ENCODE results near the gene C1QTNF5.
A peak's percentile ranks its signal among the peaks of the same experiment; 100 is the strongest.

Gene C1QTNF5

DNA sequence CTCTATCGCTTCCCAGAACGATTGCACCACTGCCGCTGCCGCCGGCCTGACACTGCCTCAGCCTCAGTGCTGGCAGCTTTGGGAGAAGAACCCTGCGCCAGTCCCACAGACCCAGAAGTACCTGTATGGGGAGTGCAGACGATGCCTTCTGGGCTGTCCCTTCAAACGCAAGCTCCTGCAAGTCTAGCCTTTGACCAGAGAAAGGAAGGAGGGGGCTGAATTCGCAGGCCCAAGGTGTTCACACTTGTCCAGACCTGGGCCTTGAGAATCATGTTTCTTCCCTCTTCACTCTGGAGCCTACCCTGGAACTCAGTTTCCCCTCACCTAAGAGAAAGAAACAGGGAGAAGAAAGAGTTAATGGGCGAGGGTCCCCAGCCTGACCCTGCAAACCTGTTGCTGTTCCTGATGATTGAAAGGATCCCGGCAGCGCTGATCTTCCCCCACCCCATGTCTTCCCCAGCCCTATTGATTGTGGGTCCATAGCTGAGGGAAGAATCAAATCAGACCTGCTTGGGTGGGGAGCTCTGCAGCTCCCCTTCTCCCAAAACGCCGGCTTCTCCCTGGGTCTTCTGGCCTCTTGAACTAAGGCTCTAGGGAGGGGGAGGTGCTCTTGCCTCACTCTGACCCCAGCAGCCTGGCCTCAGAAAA lies 23.0 kb downstream of the C1QTNF5 start:
- no peak for DNase-seq (ENCODE audit: low spot score)

DNA sequence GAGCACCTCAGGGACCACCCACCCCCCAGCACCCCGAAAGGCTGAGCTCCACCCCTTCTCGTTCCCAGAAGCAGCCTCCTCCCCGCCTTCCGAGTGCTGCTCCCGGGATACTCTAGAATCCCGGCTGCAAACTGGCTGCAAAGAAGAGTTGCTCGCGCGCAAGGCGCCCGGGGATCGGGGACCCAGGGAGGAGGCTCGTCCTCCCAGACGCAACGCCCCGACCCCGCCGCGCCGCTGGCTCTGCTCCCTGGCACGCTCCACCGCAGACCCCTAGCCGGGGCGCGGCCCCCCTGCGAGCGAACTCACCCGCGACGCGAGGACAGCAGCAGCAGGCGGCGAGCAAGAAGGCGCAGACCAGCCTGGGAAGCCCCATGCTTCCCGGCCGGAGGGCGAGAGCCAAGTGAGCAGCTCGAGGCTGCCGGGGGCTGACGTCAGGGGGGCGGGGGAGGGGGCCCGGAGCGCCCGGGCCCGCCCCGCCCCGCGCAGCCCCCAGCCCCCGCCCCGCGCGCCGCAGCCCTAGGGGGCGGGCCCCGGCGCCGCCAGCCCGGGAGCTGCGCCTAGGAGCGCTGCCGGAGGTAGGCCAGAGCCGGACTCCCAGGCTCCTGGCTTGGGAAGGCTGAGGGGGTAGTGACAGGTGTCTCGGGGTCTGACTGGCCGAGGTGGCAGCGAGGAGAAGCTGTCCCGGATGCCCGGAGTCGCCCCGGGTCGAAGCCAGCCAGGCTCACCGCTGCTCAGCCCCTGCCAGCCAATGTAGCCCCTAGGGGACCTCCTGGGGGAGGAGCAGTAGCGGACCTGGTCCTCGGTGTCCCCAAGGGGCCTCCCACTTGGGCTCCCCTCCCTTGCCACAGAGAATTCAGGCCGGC lies 23.7 kb downstream of the C1QTNF5 start, which contains the start of gene MCAM:
Gene MCAM, minus strand, starts transcription at position 402 of the 863 bp plus-strand sequence. Its CDS starts 29 bp downstream, at position 373.
- DNase-seq (ENCODE audit: low spot score), result no peak

DNA sequence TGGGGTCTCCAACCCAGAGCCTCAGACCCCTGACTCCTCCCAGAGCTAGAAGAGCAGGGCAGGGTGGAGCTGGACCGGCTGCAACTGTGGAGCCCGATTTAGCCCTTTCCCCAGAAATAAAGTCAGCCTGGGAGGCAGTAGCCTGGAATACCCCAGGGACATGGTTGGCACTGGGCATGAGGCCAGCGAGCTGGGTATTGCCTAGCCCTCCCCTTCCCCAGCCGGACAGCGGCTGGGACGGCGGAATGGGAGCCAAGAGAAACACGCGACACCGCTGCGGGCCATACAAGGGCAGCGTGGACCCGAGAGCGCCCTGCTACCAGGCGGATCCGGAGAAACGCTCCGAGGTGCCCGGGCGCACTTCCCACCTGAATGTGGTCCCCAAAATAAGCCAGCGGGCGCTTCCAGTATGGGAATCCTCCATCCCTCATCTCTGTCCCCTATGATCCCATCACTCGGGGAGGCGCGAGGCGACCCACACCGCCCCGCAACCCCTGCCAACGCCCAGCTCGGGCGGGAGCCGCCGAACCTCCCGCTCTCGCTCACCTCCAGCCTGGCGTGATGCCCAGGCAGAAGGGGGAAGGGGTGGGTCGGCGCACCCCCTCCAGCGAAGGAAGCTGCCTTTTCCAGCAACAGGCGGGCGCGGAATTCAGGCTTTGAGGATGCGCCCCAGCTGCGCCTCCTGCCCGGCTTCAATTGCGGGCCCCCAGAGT lies 24.5 kb downstream of the C1QTNF5 start:
- no peak for DNase-seq (ENCODE audit: low spot score)

DNA sequence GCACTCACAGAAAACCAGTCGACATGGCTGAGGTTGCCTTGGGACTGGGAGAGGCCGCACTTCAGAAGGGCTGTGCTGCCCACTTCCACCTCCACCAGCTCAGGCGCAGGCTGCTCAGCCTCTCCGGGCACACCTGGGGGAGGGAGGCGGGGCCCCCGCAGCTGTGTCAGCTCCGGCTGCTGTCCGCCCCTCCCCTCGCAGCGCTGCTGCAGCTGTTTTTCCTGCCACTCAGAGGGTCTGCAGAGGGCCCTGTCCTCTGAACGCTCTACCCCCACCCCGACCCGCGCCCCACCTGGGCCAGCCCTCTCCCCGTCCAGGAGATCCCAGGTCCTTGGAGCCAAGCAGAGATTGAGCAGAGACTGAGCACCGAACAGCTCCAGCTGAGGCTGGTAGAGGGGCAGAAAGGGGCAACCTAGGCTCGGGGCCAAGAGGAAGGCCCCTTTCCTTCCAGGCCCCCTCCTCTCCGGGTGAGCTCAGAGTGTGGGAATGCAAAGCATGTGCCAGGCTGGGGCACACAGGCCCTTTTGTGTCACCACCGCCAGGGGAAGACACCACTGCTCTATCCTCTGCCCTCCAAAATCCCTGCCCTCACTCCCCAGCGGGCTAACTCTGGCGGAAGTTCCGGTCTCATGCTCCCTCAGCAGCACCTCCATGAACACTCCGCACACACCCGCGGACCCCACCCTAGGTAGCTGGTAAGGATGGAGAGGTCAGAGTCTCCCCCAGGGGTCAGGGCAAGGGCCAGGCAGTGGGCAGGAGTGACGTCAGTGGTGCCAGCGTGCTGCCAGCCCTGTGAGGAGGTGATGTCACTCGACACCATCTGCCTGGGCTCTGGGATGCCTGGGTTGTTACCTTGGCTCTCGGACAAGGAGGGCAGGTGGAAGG lies 25.3 kb downstream of the C1QTNF5 start:
- DNase-seq (ENCODE audit: low spot score), result peak; percentile 31

DNA sequence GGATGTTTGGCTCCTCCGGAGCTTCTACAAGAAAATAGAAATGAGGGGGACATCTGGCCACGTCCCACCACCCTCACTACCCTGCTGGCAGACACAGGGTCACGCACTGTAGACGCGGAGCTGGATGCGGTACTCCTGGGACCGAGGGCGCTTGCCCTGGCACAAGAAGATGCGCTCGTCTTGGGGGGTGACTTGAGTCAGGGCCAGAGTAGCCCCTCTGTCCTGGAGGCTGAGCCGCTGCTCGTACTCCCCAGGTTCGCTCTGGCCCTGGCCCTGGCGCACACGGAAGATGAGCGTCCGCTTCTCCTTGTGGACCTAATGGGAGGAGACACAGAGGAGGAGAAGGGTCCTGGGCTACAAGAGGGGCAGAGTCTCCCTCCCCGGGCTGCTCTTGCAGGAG lies 26.0 kb downstream of the C1QTNF5 start:
- no peak for DNase-seq (ENCODE audit: low spot score)

DNA sequence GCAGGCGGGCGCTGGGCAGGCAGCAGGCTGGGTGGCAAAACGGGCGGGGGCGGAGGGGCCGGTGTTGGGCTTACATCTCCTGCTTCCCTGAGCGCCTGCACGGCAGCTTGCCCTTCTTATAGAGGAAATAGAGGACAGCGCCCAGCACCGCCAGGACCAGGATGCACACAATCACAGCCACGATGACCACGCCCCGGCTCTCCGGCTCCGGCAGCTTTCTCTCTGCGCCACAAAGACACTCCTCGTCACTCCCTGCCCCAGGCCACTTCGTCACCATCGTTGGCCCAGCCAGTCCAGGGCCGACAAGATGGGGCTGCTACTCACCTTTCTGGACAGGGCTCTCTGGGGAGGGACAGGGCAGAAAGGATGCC lies 30.0 kb downstream of the C1QTNF5 start:
- no peak for DNase-seq (ENCODE audit: low spot score)

DNA sequence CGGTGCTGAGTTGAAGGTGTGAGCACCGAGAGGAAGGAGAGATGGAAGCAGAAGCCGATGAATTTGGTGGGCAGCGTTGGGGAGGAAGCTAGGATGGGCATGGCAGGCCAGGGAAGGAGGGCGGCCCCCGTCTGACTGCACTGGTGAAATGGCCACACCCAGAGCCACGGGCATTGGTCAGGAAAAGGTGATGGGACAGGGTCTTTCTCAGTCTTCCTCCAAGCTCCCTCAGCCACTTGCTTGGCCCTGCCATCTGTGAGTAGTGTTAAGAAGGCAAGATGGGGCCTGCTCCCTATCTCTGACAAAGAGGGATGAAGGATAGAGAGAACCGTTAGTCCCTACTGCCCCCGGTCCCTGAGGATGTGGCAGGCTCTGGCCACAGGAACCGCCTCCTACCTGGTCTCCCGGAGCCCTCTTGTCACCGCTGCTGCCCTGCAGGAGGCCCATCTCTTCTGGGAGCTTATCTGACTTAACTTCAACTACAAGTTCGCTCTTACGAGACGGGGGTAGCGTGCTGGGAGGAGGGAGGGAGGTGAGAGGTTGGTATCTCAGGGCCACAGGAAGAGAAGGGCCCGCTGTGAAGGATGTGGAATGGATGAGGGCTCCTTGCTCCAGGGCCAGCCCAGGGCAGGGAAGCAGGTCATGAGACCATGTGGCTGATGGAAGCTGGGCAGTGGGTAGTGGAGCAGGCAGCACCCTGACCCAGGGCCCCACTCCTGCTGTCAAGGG lies 30.6 kb downstream of the C1QTNF5 start:
- DNase-seq (ENCODE audit: low spot score), result no peak

DNA sequence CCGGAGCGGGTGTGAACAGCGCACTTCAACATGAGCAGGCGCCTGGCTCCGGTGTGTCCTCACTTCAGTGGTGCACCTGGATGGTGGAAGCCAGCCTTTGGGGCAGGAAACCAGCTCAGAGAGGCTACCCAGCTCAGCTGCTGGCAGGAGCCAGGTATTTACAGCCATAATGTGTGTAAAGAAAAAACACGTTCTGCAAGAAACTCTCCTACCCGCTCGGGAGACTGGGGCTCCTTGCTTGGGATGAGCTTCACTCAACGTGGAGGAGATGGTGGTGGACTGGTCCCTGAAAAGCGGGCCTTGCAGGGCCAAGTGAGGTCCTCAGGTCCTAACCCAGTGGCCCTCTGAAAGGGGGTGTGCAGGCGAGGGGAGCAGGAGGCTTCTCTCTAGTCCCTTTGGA lies 31.3 kb downstream of the C1QTNF5 start:
- DNase-seq (ENCODE audit: low spot score), result no peak

DNA sequence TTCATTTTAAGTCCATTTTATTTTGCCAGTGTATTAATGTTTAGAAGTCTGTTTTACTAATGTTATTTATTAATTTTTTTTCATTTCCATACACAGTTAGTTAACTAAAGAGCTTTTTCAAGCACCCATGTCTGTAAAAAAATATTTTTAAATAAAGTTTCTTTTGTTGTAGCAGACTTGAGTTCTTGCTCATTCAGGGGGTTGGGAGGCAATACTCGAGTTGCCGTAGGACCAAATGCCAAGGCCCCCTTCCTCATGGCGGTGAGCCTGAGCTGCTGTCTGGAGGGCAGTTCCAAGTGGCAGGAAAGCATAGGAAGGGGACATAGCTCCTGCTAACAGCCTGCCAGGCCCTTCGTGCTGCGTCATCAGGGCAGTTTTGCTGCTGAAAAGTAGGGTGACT lies 32.7 kb downstream of the C1QTNF5 start:
- no peak for DNase-seq (ENCODE audit: low spot score)

DNA sequence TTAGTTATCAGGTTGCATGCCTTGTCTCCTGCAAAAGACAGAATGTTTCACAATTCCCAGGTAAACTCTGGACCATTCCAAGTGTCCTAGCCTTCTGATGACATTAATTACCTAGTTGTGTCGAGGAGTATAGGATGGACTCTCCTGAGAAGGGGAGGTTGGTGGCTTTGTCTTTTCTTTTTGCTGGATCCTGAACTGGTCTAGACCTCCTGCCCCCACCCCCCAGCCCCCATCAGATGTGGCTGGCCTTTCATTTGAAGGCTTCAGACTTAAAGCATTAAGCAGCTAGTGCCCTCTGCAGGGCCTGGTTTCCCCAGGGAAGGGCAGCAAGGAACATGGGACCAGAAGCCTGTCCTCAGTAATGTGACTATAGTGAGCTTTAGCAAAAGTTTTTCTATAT lies 33.5 kb downstream of the C1QTNF5 start:
- DNase-seq (ENCODE audit: low spot score), result no peak

DNA sequence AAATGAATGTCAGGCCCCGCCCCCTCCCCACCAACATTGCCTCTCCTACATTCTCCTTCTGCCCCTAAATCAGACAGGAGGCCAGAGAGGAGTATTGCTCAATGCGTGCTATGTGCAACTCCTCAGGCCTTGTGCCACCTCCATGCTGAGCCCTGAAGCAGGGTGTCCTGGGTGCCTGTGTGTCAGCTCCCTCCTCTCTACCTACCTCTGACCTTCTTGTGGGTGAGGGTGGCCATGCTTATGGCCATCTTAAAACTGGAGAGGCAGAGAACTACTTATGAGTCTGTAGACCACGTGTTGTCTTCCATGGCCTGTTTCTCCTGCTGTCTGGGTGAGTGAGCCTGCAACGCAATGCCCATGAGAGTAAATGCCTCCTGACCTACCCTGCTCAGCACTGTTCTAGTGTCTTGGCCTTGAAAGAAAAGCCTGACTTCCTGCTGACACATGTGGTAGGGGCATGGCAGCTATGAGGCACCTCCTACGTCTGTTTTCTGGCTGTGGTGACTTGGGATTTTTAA lies 34.3 kb downstream of the C1QTNF5 start:
- peak; percentile 19 for DNase-seq (ENCODE audit: low spot score)

DNA sequence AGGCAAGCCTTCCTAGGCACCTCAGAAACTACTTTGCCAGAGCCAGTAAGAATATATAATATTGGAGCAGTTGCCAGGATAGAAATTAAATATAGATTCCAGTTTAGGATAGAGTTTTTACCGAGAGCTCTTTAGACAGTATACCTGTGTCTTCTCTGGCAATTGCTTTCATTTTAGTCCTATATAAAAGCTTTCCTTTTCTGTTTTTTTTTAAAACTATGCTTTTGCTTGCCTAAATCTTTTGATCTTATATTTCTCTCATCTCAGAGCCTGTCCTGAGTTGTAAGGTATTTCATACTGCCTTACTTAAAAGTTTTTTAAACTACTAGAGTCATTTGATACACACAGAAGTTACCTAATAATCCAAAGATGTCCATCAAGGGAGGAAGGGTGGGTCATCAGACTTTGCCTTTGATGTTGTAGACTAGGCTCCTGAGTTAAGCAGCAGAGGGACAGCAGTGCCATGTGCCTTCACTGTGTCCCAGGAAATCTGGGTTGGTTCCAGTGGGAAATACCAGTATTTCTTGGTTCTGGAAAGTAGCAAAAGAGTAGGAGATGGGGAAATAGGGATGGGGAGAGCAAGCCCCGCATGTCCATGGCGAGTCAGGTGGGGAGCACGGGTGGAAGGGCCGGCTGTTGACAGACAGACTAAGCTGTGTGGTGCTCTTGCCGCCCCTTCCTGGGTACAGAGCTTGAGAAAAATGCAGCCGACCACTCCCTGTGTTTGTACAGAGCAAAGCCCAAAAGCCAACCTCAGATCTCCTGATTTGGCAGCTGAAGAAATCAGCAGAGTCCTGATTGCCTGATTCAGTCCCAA lies 34.9 kb downstream of the C1QTNF5 start:
- no peak for DNase-seq (ENCODE audit: low spot score)

DNA sequence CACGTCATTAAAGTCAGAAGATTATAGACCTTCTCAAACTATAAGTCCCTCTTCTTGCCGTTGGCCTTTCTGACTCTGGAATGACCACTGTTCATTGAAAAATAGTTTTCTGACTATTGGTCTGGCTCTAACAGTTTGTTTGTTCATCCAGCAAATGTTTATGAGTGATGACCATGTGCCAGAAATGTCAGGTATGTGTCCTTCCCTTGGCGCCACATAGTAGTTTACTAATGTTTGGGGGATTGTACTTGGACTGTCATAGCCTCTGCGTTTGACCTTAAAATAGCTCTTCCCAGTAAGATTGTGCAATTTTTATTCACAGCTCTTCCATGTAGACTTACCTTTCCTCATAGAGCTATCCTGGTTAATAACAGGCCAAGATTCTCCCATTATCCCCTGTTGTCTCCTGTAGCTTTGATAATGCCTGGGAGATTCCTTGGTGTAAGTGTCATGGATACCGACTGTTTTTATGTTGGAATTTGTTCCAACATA lies 37.4 kb downstream of the C1QTNF5 start:
- no peak for DNase-seq (ENCODE audit: low spot score)

DNA sequence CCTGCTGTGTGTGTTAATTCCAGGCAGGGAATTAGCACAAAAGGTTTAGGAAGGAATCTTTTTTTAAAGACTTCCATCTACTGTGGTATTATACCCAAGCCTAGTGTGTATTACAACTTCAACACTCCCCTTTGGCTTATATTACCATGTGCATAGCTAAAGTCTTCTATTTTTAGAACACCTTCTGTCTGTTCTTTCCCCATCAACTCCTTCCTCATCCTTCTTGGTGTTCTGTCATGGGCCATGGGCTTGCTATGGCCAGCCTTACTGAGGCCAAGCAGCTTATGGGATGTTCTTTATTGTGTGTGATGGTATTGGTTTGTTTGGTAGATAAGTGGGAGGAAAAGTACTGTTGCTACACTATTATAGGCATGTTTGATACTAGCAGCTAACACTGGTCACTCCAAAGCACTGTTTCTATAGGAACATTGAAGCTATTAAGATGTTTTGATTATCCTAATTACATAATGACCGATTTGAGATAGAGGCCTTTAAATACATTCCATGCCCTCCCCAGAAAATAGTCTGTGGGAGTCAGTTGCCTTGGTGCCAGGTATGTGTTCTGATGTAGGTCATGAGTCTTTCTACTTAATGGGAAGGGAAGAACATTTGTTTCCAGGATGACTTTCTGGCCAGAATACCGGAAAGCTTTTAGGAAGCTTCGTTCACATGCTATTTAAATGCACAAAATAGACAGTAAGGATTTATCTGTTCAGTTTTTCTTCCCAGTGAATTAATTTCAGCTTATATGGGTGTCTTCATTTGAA lies 40.3 kb downstream of the C1QTNF5 start:
- no peak for DNase-seq (ENCODE audit: low spot score)

DNA sequence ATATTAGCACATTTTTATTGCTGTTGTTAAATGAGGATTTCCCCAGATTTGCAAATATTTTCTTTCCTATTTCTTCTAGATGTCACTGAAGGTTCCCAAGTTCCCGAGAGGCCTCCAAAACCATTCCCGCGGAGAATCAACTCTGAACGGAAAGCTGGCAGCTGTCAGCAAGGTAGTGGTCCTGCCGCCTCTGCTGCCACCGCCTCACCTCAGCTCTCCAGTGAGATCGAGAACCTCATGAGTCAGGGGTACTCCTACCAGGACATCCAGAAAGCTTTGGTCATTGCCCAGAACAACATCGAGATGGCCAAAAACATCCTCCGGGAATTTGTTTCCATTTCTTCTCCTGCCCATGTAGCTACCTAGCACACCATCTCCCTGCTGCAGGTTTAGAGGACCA lies 41.3 kb downstream of the C1QTNF5 start:
- no peak for DNase-seq (ENCODE audit: low spot score)

DNA sequence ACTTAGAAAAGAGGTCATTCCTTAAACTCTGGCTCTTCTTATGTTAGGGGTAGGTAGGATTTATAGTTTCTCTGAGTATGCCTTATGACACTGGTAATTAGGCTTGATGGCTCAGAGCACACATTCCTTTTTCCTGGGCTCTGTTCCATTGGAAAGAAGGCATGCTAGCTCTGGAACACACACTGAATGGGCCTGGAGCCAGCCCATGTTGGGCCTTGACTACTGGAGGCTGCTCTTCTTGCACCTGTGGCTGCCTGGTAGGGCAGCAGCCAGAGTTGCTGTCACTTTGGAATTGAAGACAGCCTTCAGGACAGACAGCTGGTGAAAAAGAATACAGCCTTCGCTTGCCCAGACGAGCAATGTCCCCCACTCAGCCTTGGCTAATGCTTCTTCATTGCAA lies 42.0 kb downstream of the C1QTNF5 start:
- DNase-seq (ENCODE audit: low spot score), result no peak

DNA sequence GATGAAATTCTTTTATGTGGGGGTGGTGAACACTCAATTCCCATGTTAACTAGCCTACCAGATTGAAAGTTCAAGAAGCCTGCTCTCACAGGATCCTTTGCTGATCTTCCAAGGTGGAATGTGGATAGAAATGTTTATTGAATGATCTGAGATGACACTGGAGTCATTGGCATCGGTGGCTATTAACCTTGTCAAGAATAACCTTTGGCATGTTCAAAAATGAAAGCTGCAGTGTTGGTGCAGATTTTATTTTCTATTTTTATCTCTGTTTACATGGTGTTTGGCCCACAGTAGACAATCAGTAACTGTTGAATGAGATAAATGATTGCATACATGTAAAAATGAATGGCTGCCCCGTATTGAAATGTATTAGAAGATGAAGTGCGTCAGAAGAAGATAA lies 42.7 kb downstream of the C1QTNF5 start:
- DNase-seq (ENCODE audit: low spot score), result no peak

DNA sequence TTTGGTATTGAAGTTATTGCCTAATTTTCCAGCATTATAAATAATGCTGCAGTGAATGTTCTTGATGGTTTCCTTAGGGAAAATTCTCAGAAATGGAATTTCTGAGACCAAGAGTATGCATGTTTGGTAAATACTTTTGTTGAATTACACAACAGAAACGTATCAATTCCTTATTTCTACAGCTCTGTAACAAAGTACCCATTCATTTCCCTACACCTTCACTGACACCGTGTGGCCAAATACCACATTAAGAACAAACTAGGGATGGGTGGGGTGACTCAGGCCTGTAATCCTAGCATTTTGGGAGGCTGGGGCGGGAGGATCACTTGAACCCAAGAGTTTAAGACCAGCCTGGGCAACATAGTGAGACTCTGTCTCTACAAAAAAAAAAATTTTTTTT lies 45.5 kb downstream of the C1QTNF5 start:
- no peak for DNase-seq (ENCODE audit: low spot score)

DNA sequence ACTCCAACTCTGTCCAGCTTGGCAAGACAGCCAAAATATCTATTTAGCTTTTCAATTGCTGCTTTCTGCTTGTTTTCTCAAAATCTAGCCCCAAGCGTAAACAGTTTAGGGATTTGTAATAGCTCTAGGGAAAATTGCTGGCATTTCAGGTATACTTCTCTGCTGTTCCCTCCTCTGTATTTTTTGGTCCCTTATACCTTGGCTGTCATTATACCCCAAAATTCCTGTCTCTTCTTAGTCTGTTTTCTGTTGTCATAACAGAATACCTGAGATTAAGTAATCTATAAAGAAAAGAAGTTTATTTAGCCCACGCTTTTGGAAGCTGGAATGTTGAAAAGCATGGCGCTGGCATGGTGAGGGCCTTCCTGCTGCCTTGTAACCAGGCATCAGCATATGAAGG lies 47.2 kb downstream of the C1QTNF5 start:
- DNase-seq (ENCODE audit: low spot score), result no peak

Measured in CD4-positive, alpha-beta T cell treated with Interleukin-2 at 100 ng/mL for 4 hours (primary cell).